Measurements from ENCODE around the gene BRCA1.

Gene BRCA1

DNA sequence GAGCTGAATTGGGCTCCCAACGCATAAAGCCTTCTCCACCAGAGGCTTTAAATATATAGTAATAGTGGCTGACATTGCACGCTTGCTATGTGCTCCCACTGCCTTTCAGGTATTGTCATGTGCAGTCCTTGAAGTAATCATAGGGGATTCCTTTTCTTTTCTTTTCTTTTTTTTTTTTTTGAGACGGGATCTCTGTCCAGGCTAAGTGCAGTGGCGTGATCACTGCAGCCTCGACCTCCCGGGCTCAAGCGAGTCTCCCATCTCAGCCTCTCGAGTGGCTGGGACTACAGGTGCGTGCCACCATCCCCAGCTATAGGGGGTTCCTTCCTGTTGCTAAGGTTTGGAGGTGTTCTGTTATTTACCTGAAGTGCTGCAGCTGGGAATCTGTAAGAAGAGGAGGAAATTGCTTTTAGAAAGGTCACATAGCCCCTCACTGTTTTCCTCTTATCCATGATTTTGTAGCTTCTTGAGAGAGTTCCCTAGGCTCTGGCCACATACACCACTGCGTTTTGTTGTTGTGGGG is 126.1 kb downstream of the BRCA1 start:
- H3K4me1 ChIP-seq (ENCODE audit: low read length) = peaks cover 14% of the 10 kb centered on the region
- DNase-seq = no peak
- H3K27me3 ChIP-seq (replicated peaks; ENCODE audit: insufficient read depth, low read length) = no peaks in the 10 kb centered on the region
- no peak overlapping the region for H2AFZ ChIP-seq (ENCODE audit: low read length)
- H4K20me1 ChIP-seq (ENCODE audit: insufficient read depth, low read length) = 0 out of 2 replicates have a peak, but pooled peaks cover 5% of the 10 kb centered on the region
- peak overlapping the region; percentile 79 for H3K27ac ChIP-seq (ENCODE audit: low read length)
- H3K4me2 ChIP-seq (ENCODE audit: low read depth, low read length) = peak overlapping the region; percentile 68
- H3F3A ChIP-seq (ENCODE audit: insufficient read depth, low read length) = peaks cover 56% of the 10 kb centered on the region
- H3K36me3 ChIP-seq (replicated peaks; ENCODE audit: insufficient read depth, low read length) = peaks cover 15% of the 10 kb centered on the region
- no peak for TF ChIP-seq EZH2phosphoT487 (IDR thresholded peaks at IDR 0.05; ENCODE audit: low read length)
- TF ChIP-seq EZH2 (optimal IDR thresholded peaks at IDR 0.05; ENCODE audit: low read depth, low read length) = no peak
- TF ChIP-seq, protein P1, sequence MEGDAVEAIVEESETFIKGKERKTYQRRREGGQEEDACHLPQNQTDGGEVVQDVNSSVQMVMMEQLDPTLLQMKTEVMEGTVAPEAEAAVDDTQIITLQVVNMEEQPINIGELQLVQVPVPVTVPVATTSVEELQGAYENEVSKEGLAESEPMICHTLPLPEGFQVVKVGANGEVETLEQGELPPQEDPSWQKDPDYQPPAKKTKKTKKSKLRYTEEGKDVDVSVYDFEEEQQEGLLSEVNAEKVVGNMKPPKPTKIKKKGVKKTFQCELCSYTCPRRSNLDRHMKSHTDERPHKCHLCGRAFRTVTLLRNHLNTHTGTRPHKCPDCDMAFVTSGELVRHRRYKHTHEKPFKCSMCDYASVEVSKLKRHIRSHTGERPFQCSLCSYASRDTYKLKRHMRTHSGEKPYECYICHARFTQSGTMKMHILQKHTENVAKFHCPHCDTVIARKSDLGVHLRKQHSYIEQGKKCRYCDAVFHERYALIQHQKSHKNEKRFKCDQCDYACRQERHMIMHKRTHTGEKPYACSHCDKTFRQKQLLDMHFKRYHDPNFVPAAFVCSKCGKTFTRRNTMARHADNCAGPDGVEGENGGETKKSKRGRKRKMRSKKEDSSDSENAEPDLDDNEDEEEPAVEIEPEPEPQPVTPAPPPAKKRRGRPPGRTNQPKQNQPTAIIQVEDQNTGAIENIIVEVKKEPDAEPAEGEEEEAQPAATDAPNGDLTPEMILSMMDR (IDR thresholded peaks at IDR 0.05; ENCODE audit: low read length) = no peak
- no peaks in the 10 kb centered on the region for H3K9me3 ChIP-seq (replicated peaks; ENCODE audit: insufficient read depth, low read length)
- peaks cover 27% of the 10 kb centered on the region for H3K79me2 ChIP-seq (ENCODE audit: low read length)
- H3K4me3 ChIP-seq (ENCODE audit: low read length) = peak overlapping the region; percentile 95
- no peaks in the 10 kb centered on the region for H3K9me2 ChIP-seq (replicated peaks; ENCODE audit: insufficient read depth, low read length)
- H3K9ac ChIP-seq (ENCODE audit: low read length) = peak overlapping the region; percentile 98

DNA sequence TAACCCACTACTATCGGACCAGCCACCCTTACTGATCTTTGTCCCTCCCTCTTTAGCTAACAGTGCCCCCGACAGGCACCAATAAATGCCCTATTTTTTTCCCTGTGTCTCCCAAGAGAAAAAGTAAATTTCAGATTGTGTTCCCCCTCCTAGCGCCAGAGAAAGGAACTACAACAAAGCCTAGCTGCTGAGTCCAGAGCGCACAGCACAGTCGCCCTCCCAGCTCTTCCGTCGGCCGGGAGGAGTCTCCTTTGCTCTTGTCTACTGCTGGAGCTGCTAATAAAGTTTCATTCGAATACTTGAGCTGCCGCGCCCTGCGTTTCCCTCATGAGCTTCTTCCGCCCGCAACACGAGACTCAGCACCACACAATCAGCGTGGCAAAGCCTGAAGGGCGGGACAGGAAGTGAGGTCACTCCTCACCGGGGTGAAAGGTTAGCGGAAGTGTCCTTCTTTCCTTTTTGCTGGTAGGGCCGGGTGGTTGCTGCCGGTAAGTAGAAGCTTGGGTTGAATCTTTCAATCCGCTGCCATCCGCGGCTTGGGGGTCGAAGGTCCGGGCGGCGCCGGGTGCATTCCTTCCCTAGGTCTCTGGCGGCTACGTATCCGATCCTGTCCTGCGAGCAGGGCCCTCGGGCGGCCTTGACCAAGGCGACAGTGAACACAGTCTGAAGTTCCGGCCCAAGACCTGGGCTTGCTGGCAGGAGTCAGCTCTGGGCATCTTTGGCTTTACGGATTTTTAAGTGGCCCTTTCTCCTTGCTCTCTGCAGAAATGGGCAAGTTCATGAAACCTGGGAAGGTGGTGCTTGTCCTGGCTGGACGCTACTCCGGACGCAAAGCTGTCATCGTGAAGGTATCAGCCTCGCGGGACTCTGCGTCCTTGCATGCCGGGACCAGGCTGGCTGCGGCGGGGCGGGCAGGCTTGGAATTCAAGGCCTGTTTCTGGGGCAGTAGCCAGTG is 126.9 kb downstream of the BRCA1 start, which contains the start of gene RPL27:
TSS of gene RPL27 (plus strand) at position 436 of the 955 bp plus-strand sequence. CDS start at position 768, 332 bp downstream.
- peaks cover 15% of the 10 kb centered on the region for H3K36me3 ChIP-seq (replicated peaks; ENCODE audit: insufficient read depth, low read length)
- peak within 1 kb of the TSS; percentile 75 for H3K4me2 ChIP-seq (ENCODE audit: low read depth, low read length)
- peaks cover 27% of the 10 kb centered on the region for H3K79me2 ChIP-seq (ENCODE audit: low read length)
- no peaks in the 10 kb centered on the region for H3K27me3 ChIP-seq (replicated peaks; ENCODE audit: insufficient read depth, low read length)
- no peaks in the 10 kb centered on the region for H3K9me3 ChIP-seq (replicated peaks; ENCODE audit: insufficient read depth, low read length)
- peaks cover 14% of the 10 kb centered on the region for H3K4me1 ChIP-seq (ENCODE audit: low read length)
- peak within 1 kb of the TSS; percentile 95 for H3K4me3 ChIP-seq (ENCODE audit: low read length)
- 0 out of 2 replicates have a peak, but pooled peaks cover under 1% of the 10 kb centered on the region for H4K20me1 ChIP-seq (ENCODE audit: insufficient read depth, low read length)
- H2AFZ ChIP-seq (ENCODE audit: low read length) = peak within 1 kb of the TSS; percentile 39
- peak within 1 kb of the TSS; percentile 79 for H3K27ac ChIP-seq (ENCODE audit: low read length)
- peak within 1 kb of the TSS; percentile 98 for H3K9ac ChIP-seq (ENCODE audit: low read length)
- H3K9me2 ChIP-seq (replicated peaks; ENCODE audit: insufficient read depth, low read length) = no peaks in the 10 kb centered on the region
- peak; percentile 100 for DNase-seq
- TF ChIP-seq, protein P1 (IDR thresholded peaks at IDR 0.05; ENCODE audit: low read length) = peak; percentile 80
- TF ChIP-seq EZH2phosphoT487 (IDR thresholded peaks at IDR 0.05; ENCODE audit: low read length) = no peak
- peaks cover 49% of the 10 kb centered on the region for H3F3A ChIP-seq (ENCODE audit: insufficient read depth, low read length)

DNA sequence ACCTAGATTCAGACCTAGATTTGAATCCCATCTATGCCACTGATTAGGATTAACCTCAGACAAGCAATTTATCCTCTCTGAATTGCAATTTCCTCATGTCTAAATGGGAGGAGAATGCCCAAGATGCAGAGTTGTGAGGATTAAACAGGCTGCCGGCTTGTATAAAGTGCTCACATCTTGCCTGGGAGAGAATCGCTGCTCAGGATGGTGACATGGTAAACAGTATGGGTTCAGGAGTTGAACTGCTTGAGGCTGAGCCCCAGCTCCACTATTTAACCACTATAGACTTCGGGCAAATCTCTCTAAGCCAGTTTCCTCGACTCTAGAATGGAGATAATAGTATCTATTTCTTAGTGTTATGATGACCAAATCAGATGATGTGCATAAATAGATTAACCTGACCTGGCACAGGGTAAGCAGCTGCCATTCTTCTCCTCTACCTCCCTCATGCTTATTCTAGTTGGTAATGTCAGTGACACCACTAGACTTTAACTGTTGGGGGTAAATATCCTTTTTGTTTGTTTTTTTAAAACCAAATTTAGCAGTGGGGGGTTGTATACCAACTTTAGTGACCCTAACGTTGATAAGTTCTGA is 127.7 kb downstream of the BRCA1 start:
- Histone ChIP-seq H3K4me2 (ENCODE audit: low read depth, low read length) (peak overlapping the region; percentile 75), H2AFZ (ENCODE audit: low read length) (peak overlapping the region; percentile 39), H3K9ac (ENCODE audit: low read length) (peak overlapping the region; percentile 48; the same call in 1 of the 2 replicates), H3K27me3 (replicated peaks; ENCODE audit: insufficient read depth, low read length) (no peaks in the 10 kb centered on the region), H3K36me3 (replicated peaks; ENCODE audit: insufficient read depth, low read length) (peaks cover 10% of the 10 kb centered on the region), H3K9me3 (replicated peaks; ENCODE audit: insufficient read depth, low read length) (no peaks in the 10 kb centered on the region), H3K27ac (ENCODE audit: low read length) (peak overlapping the region; percentile 79; the same call in 1 of the 2 replicates), H3F3A (ENCODE audit: insufficient read depth, low read length) (peaks cover 42% of the 10 kb centered on the region), H3K9me2 (replicated peaks; ENCODE audit: insufficient read depth, low read length) (no peaks in the 10 kb centered on the region), H3K79me2 (ENCODE audit: low read length) (peaks cover 27% of the 10 kb centered on the region), H3K4me3 (ENCODE audit: low read length) (peak overlapping the region; percentile 48), H4K20me1 (ENCODE audit: insufficient read depth, low read length) (no peaks in the 10 kb centered on the region), H3K4me1 (ENCODE audit: low read length) (peaks cover 14% of the 10 kb centered on the region)
- peak; percentile 18 for DNase-seq
- no peak for TF ChIP-seq EZH2 (optimal IDR thresholded peaks at IDR 0.05; ENCODE audit: low read depth, low read length)
- TF ChIP-seq, protein P1 (IDR thresholded peaks at IDR 0.05; ENCODE audit: low read length) = no peak
- TF ChIP-seq EZH2phosphoT487 (IDR thresholded peaks at IDR 0.05; ENCODE audit: low read length) = no peak
